Mesothelial cell of epicardium (in vitro differentiated cells): ENCODE data around the gene MGAT1. TPM values are rescaled to one million over a fixed set of nuclear protein-coding genes. Genes with fewer than 3 reads are reported as not detected.
"Not testable (repeated sequence)": the region's sequence is repeated elsewhere in the genome, so short reads cannot be mapped to it uniquely, and the experiment has no call there.

Experiments used
- DNase-seq, 2 experiments: peaks; one replicate each; pipeline ENCODE4 v3.0.0; 2021; ENCODE audit warnings: low spot score in 2 of 2; ENCODE audit not compliant: unreplicated experiment in 2 of 2
- H3K27ac Mint-ChIP-seq: 2 replicates; pipeline ENCODE4 v1.8.0; 2021; ENCODE audit warnings: mixed read lengths
- H3K27me3 Mint-ChIP-seq: 2 replicates; pipeline ENCODE4 v1.8.0; 2021; ENCODE audit warnings: low read depth, mixed read lengths
- H3K36me3 Mint-ChIP-seq: 2 replicates; pipeline ENCODE4 v1.8.0; 2021; ENCODE audit warnings: mixed read lengths
- H3K4me1 Mint-ChIP-seq: 2 replicates; pipeline ENCODE4 v1.8.0; 2021; ENCODE audit warnings: mixed read lengths
- H3K4me3 Mint-ChIP-seq: 2 replicates; pipeline ENCODE4 v1.8.0; 2021; ENCODE audit warnings: mild to moderate bottlenecking, moderate library complexity, mixed read lengths
- H3K9me3 Mint-ChIP-seq: 2 replicates; pipeline ENCODE4 v1.8.0; 2021; ENCODE audit warnings: mixed read lengths
- total RNA-seq: library from RNA; stranded (reverse); gene quantifications from 3 replicates; pipeline ENCODE4 v1.2.1, GENCODE V29; 2021
- TF ChIP-seq, protein P1 (sequence below): fragments of 200-600 bp; sonication (generic); IDR thresholded peaks from one replicate; pipeline ENCODE4 v1.5.0; 2021; ENCODE audit warnings: antibody characterized with exemption; ENCODE audit not compliant: unreplicated experiment

MGAT1 gene
- total RNA-seq, 1 donor from 2014 or later: 91.4 TPM

DNA sequence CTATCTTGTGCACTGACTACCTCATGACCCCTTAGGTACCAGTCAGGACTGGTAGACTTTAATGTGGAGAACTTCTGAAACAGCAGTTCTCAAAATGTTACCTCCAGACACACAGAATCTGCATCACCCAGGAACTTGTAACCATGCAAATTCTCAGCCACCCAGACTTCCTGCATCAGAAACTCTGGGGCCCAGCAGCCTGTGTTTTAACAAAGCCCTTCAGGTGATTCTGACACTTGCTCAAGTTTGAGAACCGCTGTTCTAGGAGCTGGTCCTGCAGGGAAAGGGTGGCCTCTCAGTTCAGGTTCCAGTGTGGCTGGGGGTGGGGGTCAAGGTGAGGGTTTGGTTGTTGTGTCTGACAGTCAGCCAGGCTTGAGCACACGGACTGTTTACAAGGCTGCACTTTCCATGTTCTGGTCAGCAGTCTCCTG, 30.0 kb upstream of the MGAT1 start:
- Mint-ChIP-seq H3K27me3 (no peaks in the 10 kb centered on the region), H3K4me1 (peaks cover 18% of the 10 kb centered on the region), H3K4me3 (peak overlapping the region; percentile 92), H3K9me3 (peaks cover 25% of the 10 kb centered on the region), H3K27ac (peak overlapping the region; percentile 99), H3K36me3 (peaks cover 39% of the 10 kb centered on the region)
- no peak for DNase-seq
- TF ChIP-seq, protein P1, sequence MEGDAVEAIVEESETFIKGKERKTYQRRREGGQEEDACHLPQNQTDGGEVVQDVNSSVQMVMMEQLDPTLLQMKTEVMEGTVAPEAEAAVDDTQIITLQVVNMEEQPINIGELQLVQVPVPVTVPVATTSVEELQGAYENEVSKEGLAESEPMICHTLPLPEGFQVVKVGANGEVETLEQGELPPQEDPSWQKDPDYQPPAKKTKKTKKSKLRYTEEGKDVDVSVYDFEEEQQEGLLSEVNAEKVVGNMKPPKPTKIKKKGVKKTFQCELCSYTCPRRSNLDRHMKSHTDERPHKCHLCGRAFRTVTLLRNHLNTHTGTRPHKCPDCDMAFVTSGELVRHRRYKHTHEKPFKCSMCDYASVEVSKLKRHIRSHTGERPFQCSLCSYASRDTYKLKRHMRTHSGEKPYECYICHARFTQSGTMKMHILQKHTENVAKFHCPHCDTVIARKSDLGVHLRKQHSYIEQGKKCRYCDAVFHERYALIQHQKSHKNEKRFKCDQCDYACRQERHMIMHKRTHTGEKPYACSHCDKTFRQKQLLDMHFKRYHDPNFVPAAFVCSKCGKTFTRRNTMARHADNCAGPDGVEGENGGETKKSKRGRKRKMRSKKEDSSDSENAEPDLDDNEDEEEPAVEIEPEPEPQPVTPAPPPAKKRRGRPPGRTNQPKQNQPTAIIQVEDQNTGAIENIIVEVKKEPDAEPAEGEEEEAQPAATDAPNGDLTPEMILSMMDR: no peak

DNA sequence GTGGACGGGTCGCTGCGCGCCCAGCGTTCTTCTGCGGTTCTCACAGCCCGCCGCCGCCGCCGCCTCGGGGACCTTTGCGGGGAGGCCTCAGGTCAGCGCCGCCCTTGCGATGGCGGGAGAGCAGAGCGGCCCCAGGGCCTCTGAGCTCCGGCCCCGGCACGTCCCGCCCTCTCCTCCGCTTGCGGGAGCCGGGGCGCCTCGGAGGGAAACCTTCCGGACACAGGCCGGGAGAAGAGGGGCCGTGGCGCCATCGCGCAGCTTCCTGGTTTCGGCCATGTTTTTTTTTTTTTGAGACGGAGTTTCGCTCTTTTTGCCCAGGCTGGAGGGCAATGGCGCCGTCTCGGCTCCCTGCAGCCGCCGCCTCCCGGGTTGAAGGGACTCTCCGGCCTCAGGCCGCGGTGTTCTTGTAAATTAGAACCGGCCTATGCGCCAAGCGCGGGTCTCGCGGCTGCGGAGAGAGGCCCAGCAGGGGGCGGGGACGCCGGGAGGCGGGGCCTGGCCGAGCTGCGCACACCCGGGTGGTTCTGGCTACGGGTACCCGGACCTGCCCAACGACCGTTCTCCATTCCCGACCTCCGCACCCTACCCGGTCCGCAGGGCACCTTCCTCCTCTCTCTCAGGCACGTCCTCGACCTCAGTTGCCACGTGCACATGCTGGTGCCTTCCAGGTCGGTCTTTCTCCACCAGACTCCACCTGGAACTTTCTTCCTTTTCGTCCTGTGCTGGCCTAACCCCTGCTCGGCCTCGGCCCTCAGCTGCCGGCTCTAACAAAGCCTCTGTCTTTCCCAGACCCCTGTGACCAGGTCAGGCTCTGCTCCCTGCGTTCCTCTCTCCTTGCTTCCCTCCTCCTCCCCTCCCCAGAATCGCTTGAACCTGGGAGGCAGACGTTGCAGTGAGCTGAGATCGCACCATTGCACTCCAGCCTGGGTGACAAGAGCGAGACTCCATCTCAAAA, 28.8 kb upstream of the MGAT1 start:
- TF ChIP-seq, protein P1: no peak

DNA sequence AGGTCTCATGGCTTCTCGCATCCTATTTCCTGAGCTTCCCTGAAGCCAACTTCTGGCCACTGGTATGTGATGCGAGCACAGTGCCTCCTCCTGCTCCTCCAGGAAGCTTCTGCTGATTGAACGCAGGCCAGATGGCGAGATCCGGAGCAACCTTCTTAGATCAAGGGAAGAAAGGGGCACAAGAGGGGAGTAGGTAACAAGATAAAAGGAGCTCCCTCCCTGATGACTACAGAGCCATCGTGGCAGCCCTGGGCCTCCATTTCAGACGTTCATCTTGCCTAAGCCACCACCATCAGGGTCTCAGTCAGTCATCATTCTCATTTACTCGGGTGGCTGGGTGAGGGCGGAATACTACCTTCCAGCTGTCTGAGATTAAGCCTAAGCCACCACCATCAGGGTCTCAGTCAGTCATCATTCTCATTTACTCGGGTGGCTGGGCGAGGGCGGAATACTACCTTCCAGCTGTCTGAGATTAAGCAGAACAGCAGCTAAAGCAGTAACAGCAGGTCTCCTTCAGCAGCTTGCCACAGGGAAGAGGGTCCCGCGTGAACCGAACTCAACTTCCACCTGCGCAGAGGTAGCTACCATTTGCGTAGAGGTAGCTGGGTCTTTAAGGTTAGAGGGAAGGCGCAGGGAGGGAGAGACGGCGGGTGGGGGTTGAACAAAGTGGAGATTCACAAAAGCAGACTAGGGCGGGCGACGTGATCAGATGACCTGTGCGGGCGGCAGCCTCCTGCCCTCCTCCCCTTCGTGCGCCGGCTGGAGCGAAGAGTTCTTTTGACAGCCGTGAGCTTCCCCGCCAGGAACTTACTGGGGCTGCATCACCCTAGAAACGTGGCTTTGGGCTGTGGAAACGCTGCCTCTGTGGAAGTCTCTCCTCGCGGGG, 27.9 kb upstream of the MGAT1 start:
- H3K4me3 Mint-ChIP-seq: peak overlapping the region; percentile 92
- DNase-seq: no peak
- H3K27ac Mint-ChIP-seq: peak overlapping the region; percentile 99

More for the DNA sequence above, 28.8 kb upstream of the MGAT1 start:
- no peaks in the 10 kb centered on the region for H3K27me3 Mint-ChIP-seq
- peak overlapping the region; percentile 99 for H3K27ac Mint-ChIP-seq
- DNase-seq: peak; percentile 53 to 77
- peaks cover 20% of the 10 kb centered on the region for H3K4me1 Mint-ChIP-seq
- peaks cover 27% of the 10 kb centered on the region for H3K9me3 Mint-ChIP-seq
- peaks cover 32% of the 10 kb centered on the region for H3K36me3 Mint-ChIP-seq
- H3K4me3 Mint-ChIP-seq: peak overlapping the region; percentile 92

DNA sequence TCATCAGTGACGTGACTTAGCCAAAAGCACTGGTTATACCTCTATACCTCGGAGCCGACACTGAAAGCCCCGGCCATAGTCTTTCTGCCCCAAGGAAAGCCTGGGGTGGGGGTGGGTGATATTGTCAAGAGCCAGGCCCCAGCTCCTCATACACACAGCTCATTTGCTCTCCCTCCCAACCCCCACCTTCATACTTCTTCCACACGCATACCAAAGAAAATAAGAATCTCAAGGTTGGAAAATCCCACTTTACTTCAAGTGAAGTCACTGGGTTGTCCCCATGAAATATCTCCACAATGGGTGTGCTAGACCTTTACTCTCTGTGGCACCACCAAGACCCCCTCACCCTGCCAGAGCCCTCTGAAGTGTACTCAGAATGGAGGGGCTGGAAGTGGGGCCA, 27.1 kb upstream of the MGAT1 start:
- TF ChIP-seq, protein P1: no peak
- H3K4me3 Mint-ChIP-seq: peak overlapping the region; percentile 92

More for the DNA sequence above, 27.9 kb upstream of the MGAT1 start:
- TF ChIP-seq, protein P1: no peak
- H3K27me3 Mint-ChIP-seq: no peaks in the 10 kb centered on the region
- peaks cover 27% of the 10 kb centered on the region for H3K9me3 Mint-ChIP-seq
- peaks cover 28% of the 10 kb centered on the region for H3K4me1 Mint-ChIP-seq
- peaks cover 30% of the 10 kb centered on the region for H3K36me3 Mint-ChIP-seq

DNA sequence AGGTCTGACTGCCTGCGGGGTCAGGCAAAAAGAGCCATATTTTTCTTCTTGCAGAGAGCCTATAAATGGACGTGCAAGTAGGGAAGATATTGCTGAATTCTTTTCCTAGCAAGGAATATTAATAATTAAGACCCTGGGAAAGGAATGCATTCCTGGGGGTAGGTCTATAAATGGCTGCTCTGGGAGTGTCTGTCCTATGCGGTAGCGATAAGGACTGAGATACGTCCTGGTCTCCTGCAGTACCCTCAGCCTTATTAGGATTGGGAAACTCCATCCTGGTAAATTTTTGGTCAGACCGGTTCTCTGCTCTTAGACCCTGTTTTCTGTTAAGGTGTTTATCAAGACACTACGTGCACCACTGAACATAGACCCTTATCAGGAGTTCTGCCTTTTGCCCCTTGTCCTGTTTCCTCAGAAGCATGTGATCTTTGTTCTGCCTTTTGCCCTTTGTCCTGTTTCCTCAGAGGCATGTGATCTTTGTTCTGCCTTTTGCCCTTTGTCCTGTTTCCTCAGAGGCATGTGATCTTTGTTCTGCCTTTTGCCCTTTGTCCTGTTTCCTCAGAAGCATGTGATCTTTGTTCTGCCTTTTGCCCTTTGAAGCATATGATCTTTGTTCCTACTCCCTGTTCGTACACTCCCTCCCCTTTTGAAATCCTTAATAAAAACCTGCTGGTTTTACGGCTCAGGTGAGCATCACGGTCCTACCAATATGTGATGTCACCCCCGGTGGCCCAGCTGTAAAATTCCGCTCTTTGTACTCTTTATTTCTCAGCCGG, 26.3 kb upstream of the MGAT1 start:
- DNase-seq, H3K27me3 Mint-ChIP-seq: not testable (repeated sequence)
- peaks cover 23% of the 10 kb centered on the region for H3K9me3 Mint-ChIP-seq
- H3K27ac Mint-ChIP-seq: peak overlapping the region; percentile 61
- H3K36me3 Mint-ChIP-seq: peaks cover 19% of the 10 kb centered on the region
- H3K4me3 Mint-ChIP-seq: peak overlapping the region; percentile 38
- peaks cover 44% of the 10 kb centered on the region for H3K4me1 Mint-ChIP-seq

More for the DNA sequence above, 27.1 kb upstream of the MGAT1 start:
- peaks cover 27% of the 10 kb centered on the region for H3K9me3 Mint-ChIP-seq
- DNase-seq: no peak
- peak overlapping the region; percentile 21 for H3K27ac Mint-ChIP-seq
- H3K4me1 Mint-ChIP-seq: peaks cover 36% of the 10 kb centered on the region
- peaks cover 27% of the 10 kb centered on the region for H3K36me3 Mint-ChIP-seq
- H3K27me3 Mint-ChIP-seq: no peaks in the 10 kb centered on the region

DNA sequence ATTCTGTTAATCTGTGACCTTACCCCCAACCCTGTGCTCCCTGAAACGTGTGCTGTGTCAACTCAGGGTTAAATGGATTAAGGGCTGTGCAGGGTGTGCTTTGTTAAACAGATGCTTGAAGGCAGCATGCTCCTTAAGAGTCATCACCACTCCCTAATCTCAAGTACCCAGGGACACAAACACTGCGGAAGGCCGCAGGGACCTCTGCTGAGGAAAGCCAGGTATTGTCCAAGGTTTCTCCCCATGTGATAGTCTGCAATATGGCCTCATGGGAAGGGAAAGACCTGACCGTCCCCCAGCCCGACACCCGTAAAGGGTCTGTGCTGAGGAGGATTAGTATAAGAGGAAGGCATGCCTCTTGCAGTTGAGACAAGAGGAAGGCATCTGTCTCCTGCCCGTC, 24.8 kb upstream of the MGAT1 start:
- H3K27me3 Mint-ChIP-seq, H3K4me3 Mint-ChIP-seq, DNase-seq, H3K27ac Mint-ChIP-seq: not testable (repeated sequence)
- Mint-ChIP-seq H3K9me3 (peaks cover 22% of the 10 kb centered on the region), H3K4me1 (peaks cover 46% of the 10 kb centered on the region), H3K36me3 (peaks cover 18% of the 10 kb centered on the region)
